Measurements from ENCODE around the gene NEIL3.

DNA sequence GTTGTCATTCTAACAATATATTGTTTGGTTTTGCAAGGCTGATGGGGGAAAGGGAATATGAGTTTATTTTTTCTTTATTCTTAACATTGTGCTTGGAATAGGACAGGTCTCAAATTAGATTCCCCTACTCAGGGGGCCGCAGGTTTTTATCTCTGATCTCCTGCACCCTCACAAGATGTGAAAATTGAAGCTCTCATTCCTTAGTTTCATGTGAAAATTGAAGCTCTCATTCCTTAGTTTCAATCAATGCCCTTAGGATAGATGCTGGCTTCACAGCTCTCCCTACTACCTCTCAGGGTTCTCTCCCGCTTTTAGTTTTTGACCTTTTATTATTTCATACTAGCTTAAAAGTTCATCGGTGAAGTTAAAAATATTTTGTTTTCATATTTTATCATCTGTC is 12.0 kb downstream of the NEIL3 start:
- TF ChIP-seq, protein P1, sequence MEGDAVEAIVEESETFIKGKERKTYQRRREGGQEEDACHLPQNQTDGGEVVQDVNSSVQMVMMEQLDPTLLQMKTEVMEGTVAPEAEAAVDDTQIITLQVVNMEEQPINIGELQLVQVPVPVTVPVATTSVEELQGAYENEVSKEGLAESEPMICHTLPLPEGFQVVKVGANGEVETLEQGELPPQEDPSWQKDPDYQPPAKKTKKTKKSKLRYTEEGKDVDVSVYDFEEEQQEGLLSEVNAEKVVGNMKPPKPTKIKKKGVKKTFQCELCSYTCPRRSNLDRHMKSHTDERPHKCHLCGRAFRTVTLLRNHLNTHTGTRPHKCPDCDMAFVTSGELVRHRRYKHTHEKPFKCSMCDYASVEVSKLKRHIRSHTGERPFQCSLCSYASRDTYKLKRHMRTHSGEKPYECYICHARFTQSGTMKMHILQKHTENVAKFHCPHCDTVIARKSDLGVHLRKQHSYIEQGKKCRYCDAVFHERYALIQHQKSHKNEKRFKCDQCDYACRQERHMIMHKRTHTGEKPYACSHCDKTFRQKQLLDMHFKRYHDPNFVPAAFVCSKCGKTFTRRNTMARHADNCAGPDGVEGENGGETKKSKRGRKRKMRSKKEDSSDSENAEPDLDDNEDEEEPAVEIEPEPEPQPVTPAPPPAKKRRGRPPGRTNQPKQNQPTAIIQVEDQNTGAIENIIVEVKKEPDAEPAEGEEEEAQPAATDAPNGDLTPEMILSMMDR (IDR thresholded peaks at IDR 0.05) = no peak
- no peak for TF ChIP-seq POLR2A (IDR thresholded peaks at IDR 0.05)

All from testis (tissue), 2 donors.